NCI-H1048 (cell line): Measurements from ENCODE around the gene RSRC1.
"Not testable (repeated sequence)": the region's sequence is repeated elsewhere in the genome, so short reads cannot be mapped to it uniquely, and the experiment has no call there.

Experiments used
- DNase-seq: peaks from one replicate; lab custom pipeline; 2025; lab: John Stamatoyannopoulos, UW

Gene RSRC1

GRCh38 chr3:158463556-158463955 lies 353.7 kb downstream of the RSRC1 start:
- no peak for DNase-seq

GRCh38 chr3:158465074-158465473 lies 355.2 kb downstream of the RSRC1 start:
- no peak for DNase-seq

- no peak for DNase-seq
These were observed 361.2 kb downstream of the RSRC1 start for GRCh38 chr3:158470944-158471638.

GRCh38 chr3:158471639-158472294 lies 361.9 kb downstream of the RSRC1 start:
- no peak for DNase-seq

- no peak for DNase-seq
These were observed 369.2 kb downstream of the RSRC1 start for GRCh38 chr3:158479051-158479450.

- DNase-seq, result no peak
These were observed 373.9 kb downstream of the RSRC1 start for GRCh38 chr3:158483701-158484235.

- DNase-seq, result no peak
These were observed 376.3 kb downstream of the RSRC1 start for GRCh38 chr3:158486200-158486599.

- DNase-seq, result no peak
These were observed 378.8 kb downstream of the RSRC1 start for GRCh38 chr3:158488670-158489069.

GRCh38 chr3:158489181-158489580 lies 379.3 kb downstream of the RSRC1 start:
- DNase-seq, result no peak

- no peak for DNase-seq
These were observed 382.1 kb downstream of the RSRC1 start for GRCh38 chr3:158491968-158492367.

GRCh38 chr3:158492685-158493084 lies 382.8 kb downstream of the RSRC1 start:
- no peak for DNase-seq

GRCh38 chr3:158493931-158494330 lies 384.0 kb downstream of the RSRC1 start:
- DNase-seq, result no peak

- DNase-seq, result no peak
These were observed 384.8 kb downstream of the RSRC1 start for GRCh38 chr3:158494673-158495072.

- not testable (repeated sequence) for DNase-seq
These were observed 385.6 kb downstream of the RSRC1 start for GRCh38 chr3:158495398-158495902.

GRCh38 chr3:158505117-158505516 lies 395.2 kb downstream of the RSRC1 start:
- DNase-seq, result no peak

GRCh38 chr3:158506456-158506855 lies 396.6 kb downstream of the RSRC1 start:
- DNase-seq, result no peak

- DNase-seq, result no peak
These were observed 398.6 kb downstream of the RSRC1 start for GRCh38 chr3:158508481-158508880.

- DNase-seq, result no peak
These were observed 400.0 kb downstream of the RSRC1 start for GRCh38 chr3:158509891-158510290.

- DNase-seq, result not testable (repeated sequence)
These were observed 406.8 kb downstream of the RSRC1 start for GRCh38 chr3:158516729-158517128.

GRCh38 chr3:158519776-158520175 lies 409.9 kb downstream of the RSRC1 start:
- DNase-seq, result no peak

- DNase-seq, result no peak
These were observed 410.5 kb downstream of the RSRC1 start for GRCh38 chr3:158520433-158520832.

- DNase-seq, result no peak
These were observed 412.6 kb downstream of the RSRC1 start for GRCh38 chr3:158522221-158523136.
